GM19099 (cell line): ENCODE measurements around the gene CEACAM18.

Experiments
- POLR2A ChIP-seq: IDR thresholded peaks from 3 replicates; pipeline ENCODE4 v1.6.1; 2011; ENCODE audit warnings: low read depth; ENCODE audit not compliant: insufficient read length; ENCODE audit errors: extremely low read depth

The CEACAM18 gene

DNA sequence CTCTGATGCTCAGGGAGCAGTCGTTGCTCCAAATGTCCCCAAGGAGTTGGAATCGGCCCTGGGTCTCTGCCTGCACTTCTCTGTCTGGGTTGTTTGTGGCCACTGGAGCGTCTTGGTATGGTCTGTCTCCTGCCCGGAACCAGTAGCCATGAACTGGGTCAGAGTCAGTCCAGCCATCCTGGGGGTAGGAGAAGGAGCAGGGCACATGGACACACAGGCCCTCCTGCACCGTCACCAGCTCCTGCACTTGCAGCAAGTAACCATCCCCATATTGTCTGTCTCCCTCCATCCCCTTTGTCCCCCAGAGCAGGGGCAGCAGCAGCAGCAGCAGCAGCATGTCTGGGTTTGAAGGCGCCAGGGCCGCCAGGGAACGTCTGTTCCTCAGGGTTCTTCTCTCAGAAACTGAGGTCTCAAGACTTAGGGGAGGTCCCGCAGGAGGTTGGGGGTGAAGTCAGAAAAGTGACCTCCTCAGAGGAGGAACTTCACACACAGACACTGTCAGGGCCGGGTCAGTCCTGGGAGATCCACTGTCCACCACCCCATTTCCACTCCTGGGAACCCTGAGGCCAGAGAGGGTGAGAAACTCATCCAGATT, 20.2 kb upstream of the CEACAM18 start, which contains the start of gene SIGLEC8:
Gene SIGLEC8 (minus strand): TSS at position 404 of the 595 bp plus-strand sequence. CDS start 67 bp downstream, at position 337.
- TF ChIP-seq POLR2A: no peak

DNA sequence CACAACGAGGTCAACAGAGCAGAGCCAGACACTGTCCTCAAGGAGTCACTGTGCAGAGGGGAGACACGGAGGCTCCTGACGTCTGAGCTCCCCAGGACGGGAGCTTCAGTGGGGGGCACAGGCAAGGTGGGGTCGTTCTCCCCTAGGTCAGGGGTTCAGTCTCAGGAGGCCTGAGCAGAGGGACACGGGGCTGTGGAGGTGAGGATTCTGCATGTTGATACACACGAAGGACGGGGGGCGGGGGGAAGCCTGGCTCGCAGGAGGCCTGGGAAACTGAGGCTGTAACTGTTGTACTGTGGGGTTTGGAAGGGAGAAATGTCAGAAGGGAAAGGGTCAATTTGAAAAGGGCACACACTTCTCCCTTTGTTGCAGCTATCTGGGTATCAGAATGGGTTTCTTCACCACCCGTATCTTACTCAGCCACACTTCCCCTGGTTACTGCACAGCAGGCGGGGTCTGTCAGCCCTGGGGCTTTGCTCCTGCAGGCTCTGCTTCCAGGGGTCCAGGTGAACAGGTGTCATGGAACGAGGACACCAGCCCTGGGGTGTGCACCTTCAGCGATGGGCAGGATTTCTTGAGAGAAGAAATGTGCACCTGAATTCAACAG, 19.3 kb upstream of the CEACAM18 start:
- no peak for TF ChIP-seq POLR2A

GRCh38 chr19:51460164-51460992, 18.0 kb upstream of the CEACAM18 start:
- TF ChIP-seq POLR2A: no peak

- no peak for TF ChIP-seq POLR2A
Measured at GRCh38 chr19:51461723-51462161, 16.6 kb upstream of the CEACAM18 start.

GRCh38 chr19:51462276-51462675, 16.1 kb upstream of the CEACAM18 start:
- TF ChIP-seq POLR2A: no peak

DNA sequence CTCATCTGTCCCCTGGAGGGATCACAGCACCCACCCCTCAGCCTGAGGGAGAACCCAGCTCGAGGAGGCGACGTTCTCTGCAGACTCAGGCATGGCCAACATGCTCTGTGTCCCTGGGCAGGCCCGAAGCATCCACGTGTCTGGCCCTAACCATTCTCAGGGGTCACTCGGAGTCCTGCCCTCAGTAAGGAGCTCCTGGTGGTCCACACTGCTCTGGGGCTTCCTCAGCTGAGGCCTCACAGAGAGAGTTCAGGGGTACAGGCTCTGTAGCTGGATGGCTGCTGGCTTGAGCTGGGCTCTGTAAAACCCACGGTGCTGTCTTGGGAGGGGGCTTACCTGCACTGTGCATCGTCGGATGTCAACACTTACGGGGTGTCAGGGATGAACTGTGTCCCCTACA, 15.7 kb upstream of the CEACAM18 start:
- no peak for TF ChIP-seq POLR2A

GRCh38 chr19:51466723-51467122, 11.6 kb upstream of the CEACAM18 start:
- TF ChIP-seq POLR2A: no peak

DNA sequence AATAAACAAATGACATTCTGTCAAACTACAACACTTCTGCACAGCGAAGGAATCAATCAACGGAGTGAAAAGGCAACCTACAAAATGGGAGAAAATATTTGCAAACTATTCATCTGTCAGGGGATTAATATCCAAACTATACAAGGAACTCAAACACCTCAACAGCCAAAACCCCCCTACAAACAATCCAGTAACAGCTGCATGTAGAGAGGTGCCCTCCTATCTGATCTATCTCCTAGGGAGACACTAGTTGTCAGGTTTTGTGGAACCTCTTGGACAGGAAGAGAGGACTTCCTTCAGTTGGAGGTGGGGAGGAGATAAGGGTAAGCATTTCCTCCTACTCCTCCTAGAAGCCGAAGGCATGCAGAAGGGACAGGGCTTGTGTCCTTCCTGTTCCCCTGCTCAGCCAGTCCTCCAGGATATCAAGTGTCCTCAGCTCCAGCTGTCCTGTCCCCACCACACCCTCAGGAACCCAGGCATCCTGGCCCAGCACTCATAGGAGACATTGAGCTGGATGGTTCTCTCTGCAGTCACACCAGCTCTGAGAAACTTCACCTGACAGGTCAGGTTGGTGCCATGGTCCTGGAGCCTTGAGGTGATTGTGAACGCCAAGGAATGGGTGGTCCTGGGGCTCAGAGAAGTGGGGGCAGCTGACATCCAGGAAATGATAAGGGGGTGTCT, 10.3 kb upstream of the CEACAM18 start:
- TF ChIP-seq POLR2A: no peak

GRCh38 chr19:51468545-51468920, 9.8 kb upstream of the CEACAM18 start:
- no peak for TF ChIP-seq POLR2A

DNA sequence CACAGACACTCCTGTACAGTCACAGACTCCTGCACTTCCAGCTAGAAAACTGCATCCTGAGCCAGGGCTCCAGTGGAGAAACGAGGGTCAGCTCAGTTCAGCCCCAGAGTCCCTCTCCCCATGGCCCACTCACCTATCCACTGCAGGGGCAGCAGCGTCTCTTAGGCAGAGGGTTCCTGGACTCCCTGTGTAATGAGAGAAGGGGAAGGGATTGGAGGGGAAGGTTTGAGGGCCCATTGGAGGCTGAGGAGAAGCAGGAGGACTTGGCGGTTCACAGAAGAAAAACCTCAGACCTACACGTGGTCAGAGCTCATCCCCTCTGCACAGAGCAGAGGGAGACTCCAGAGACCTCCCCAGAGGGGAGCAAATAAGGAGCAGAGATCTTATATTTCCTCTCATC, 9.2 kb upstream of the CEACAM18 start:
- TF ChIP-seq POLR2A: no peak

DNA sequence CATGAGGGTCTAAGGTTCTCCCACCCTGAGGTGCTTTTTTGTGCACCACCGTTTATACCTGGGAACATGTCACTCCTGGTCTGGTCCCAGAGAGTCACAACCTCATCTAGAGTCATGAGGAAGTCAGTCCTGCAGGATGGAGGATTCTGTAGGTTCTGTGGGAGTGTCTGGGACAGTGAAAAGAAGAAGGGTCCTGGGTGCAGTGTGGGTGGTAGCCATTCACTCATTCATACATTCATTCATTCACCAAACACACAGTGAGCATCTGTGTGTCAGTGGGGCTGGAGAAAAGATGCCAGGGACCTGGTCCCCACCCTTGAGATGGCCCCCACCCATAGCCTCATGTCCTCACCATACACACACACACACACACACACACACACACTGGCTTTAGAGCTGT, 8.7 kb upstream of the CEACAM18 start:
- no peak for TF ChIP-seq POLR2A

DNA sequence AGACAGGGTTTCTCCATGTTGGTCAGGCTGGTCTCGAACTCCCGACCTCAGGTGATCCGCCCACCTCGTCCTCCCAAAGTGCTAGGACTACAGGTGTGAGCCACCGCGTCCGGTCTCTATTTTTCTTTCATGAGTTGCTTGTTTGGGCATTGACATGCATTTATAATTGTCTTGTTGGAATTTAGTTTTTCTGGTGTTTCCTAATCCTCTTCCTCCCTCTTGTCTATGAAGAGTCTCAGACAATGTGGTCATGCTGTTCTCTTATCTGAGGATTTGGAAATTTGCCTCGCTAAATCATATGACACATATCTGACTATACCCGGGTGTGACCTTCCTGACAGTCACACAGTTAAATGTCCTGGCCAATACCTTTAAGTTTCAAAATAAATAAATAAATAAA, 7.4 kb upstream of the CEACAM18 start:
- no peak for TF ChIP-seq POLR2A

GRCh38 chr19:51471527-51471926, 6.8 kb upstream of the CEACAM18 start:
- no peak for TF ChIP-seq POLR2A

- no peak for TF ChIP-seq POLR2A
Measured at GRCh38 chr19:51472607-51473006, 5.7 kb upstream of the CEACAM18 start.

DNA sequence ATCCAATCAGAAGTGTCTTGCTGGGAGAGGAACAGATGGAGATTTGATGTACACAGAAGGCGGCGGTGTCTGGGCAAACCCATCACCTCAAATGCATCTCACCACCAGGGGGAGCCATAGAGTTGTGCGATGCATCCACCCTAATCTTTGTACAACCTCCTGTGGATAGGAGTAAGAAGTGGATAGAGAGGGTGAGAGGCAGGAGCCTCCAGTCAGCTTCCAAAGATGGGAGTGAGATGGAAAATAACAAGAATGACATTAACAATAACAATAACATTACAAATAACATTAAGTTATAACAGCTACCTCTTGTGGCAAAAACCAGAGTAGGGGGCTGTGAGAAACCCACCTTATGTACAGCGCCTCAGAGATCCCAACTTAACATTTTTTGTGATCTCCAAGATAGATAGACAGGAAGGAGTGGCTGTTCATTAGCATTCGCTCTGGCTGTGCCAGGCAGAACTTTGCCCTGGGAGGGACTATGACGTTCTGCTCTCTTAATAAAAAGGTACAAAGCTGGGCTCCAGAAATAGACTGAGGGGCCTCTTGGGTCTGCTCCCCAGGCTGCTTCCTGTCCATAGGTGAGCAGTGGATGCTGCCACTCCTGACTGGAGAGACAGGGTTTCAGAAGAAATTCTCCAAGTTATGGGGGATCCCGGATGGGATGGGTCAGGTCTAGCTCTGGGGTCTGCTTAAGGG, 5.2 kb upstream of the CEACAM18 start:
- no peak for TF ChIP-seq POLR2A
